GM21381 (cell line): ENCODE measurements around the gene LGR5.

ENCODE experiments used
- ATAC-seq: cut with Tn5 transposase; IDR thresholded peaks from one replicate; pipeline ENCODE4 v1.9.1; 2021; ENCODE audit warnings: mild to moderate bottlenecking, moderate library complexity; ENCODE audit not compliant: unreplicated experiment

The LGR5 gene

GRCh38 chr12:71439613-71440344 is at the start of gene LGR5:
Gene LGR5, plus strand, starts transcription at chr12:71439798. Its CDS starts 283 bp downstream, at chr12:71440081.
- ATAC-seq, result no peak

DNA sequence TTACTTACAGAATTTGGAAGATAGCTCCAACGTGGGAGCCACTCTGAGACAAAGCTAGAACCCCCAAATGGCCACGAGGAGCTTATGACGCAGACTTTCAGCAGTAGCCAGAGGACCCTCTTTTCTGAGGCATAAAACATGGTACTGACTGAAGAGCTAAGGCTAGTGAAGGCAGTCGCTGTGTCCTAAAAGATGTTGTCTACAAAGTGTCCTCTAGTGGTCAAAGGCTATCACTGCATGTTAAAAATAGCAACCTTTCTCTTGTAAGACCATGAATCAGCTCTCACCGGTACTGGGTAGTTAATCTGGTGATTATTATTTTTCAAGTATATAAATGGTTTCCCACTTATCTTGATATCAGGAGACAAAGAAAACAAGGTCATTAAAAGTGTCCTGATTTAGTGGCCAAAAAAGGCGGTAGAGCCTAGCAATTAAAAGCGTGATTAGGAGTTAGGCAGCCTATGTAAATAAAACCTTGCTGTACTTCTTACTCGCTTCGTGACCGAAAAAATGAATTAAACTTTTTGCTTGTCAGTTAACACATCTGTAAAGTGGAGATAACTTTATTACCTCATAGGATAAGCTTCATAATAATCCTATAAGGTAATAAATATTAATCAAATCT is 47.0 kb upstream of the LGR5 start:
- peak; percentile 92 for ATAC-seq

GRCh38 chr12:71393625-71394024 is 46.0 kb upstream of the LGR5 start:
- ATAC-seq, result no peak

DNA sequence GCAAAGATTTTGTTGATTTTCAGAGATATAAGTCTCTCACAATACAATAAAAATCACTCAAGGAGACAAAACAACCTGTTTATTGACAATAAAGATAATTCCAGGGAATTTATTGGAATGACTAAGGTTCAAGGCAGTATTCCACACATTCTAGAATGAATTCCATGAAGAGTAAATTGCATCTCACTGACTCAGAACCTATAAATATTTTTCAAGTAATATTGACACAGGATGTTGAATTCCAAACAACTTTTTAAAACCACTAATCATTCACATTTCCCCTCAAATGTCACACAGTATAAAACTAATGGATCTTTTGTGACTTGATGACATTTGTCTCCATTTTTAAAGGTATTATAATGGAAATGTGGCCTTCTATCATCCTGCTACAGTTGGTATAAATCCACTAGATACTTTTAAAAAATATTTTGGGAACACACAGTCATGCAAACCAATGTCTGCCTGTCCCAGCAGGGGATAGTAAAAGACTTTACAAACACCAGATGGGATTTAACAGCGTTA is 42.1 kb upstream of the LGR5 start:
- ATAC-seq, result no peak

GRCh38 chr12:71399197-71399596 is 40.4 kb upstream of the LGR5 start:
- no peak for ATAC-seq

- no peak for ATAC-seq
Measured at GRCh38 chr12:71400481-71400880, 39.1 kb upstream of the LGR5 start.

DNA sequence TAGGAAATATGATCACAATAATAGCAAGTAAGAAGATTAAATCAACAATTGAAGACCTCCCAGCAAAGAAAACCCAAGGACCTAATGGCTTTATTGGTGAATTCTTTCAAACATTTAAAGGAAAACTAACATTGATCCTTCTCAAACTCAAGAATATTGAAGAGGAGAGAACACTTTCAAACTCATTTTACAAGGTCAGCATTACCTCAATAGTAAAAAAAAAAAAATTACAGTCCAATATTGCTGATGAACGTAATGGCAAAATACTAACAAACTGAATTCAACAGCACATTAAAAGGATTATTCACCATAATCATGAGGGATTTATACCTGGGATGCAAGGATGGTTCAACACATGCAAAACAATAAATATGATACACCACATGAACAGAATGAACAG is 33.7 kb upstream of the LGR5 start:
- ATAC-seq, result no peak

DNA sequence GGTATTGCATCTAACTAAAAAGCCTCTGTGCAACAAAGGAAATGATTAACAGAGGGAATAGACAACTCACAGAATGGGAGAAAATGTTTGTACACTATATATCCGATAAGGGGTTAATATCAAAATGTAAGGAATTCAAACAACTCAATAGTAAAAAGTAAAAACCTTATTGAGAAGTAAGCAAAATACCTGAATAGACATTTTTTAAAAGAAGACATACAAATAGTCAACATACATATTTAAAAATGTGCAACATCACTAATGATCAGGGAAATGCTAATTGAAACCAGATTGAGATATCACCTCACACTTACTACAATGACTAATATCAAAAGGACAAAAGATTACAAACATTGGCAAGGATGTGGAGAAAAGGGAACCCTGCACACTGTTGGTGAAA is 31.9 kb upstream of the LGR5 start:
- ATAC-seq, result no peak

- ATAC-seq, result no peak
Measured at GRCh38 chr12:71410844-71411243, 28.8 kb upstream of the LGR5 start.

DNA sequence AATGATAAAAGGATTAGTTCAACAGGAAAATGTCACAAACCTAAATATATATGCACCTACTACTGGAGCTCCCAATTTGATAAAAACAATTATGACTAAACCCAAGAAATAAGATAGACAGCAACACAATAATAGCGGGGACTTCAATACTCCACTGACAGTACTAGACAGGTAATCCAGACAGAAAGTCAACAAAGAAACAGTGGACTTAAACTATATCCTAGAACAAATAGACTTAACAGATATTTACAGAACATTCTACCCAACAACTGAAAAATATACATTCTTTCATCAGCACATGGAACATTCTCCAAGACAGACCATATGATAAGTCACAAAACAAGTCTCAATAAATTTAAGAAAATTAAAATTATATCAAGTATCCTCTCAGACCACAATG is 28.0 kb upstream of the LGR5 start:
- no peak for ATAC-seq

GRCh38 chr12:71415336-71416231 is 24.0 kb upstream of the LGR5 start:
- ATAC-seq, result peak; percentile 88

DNA sequence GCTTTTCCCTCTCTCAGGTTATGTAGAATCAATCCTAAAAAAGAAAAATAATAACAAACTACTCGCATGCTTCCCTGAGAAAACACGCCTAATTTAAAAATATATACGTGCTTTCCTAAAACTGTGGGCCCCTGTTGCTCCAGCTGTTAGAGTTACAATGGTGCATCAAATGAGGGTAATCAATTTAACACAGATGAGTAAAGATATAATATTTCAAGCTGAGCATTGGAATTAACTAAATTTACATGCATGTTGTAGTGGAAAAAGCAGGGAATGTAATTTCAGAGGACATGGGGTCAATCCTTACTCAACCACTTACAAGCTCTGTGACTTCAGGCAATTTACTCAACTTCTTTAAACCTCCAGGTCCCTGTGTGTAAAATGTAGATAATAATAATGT is 22.4 kb upstream of the LGR5 start:
- ATAC-seq, result no peak

GRCh38 chr12:71420775-71421406 is 18.7 kb upstream of the LGR5 start:
- ATAC-seq, result no peak

DNA sequence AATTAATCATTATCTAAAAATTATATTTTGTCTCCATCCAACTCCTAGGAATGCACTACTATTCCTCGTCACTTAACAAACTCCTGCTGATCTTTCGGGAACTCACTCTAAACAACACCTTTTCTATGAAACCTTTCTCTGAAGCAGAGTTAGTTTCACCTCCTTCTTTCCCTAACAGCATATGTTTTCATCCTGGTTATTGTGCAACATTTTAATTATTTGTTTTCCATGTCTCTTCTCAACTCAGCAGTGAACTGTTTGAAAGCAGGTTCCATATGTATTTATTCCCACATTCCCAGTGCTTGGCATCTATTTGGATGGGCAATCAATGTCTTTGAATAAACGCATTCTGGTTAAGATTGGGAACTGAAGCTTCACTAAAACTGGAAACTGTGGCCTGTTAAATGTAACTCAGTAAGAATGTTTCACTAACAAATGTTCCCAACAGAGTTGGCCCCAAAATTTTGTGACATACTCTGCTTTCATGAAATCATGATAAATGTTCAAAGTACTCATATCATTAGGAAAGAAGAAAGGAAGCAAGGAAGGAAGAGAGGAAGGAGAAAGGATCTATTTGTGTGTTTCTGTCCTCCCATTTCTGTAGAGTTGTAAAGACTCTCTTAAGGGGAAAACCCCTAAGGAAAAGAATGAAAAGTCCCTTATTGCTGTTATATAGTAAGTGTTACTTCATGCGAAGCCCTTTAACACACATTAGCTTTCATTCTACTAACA is 13.9 kb upstream of the LGR5 start:
- no peak for ATAC-seq

GRCh38 chr12:71426300-71427047 is 13.1 kb upstream of the LGR5 start:
- ATAC-seq, result no peak

GRCh38 chr12:71430756-71431155 is 8.8 kb upstream of the LGR5 start:
- no peak for ATAC-seq

DNA sequence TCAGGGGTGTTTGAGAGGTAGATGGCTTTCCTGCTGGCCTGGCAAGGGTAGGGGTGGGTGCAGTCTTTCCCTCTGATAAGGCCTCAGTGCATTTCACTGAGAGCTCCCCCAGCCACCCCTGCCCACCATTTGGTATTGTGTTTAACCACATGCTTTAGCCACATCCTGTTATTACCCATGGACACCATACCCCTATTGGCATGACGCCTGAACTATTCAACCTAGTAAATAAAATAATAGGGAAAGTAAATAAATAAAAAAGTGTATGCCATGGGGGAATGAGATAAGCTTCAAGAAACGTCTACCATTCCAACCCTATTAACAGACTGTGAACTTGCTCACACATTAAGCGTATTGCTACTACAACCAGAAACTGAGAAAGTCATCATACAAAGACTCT is 7.6 kb upstream of the LGR5 start:
- ATAC-seq, result no peak

DNA sequence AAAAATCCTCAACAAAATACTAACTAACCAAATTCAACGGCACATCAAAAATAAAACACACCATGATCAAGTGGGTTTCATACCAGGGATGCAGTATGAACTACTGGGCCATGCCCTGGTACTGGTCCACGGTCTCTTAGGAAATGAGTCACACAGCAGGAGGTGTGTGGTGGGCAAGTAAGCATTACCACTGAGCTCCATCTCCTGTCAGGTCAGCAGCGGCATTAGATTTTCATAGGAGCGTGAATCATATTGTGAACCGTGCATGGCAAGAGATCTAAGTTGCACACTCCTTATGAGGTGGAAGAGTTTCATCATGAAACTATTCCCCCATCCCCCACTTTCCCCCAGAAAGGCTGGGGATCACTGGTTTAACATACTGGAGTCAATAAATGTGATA is 6.7 kb upstream of the LGR5 start:
- ATAC-seq, result no peak

DNA sequence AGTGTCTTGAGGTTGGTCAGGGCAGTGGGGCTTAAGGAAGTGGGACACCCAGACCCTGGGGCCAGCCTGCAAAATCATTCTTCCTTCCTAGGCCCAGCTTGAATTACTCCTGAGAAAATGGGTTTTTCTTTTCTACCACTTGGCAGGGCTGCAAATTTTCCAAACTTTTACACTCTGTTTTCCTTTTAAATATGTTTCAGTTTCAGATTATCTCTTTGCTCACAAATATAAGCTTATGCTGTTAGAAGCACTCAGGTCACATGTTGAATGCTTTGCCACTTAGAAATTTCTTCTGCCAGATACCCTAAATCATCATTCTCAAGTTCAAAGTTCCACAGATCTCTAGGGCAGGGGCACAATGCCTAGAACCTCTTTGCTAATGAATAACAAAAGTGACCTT is 2.9 kb upstream of the LGR5 start:
- ATAC-seq, result no peak
